Motor neuron (in vitro differentiated cells): Measurements from ENCODE around the gene ANO4. TPM values are rescaled to one million over a fixed set of nuclear protein-coding genes. Genes with fewer than 3 reads are reported as not detected.
A peak's percentile ranks its signal among the peaks of the same experiment; 100 is the strongest.

Experiments
- ATAC-seq, 8 experiments: fragments of 200-7000 bp; cut with Tn5 transposase; replicated peaks in 6 of 8; 2 replicates each; pipeline ENCODE4 v1.8.0; 2021; ENCODE audit warnings: mild to moderate bottlenecking in 8 of 8, moderate library complexity in 8 of 8
- H3K27ac ChIP-seq, 2 donors: fragments of 250-450 bp; sonication (Bioruptor Pico); 2 replicates each; pipeline ENCODE4 v1.9.0; 2021; ENCODE audit warnings: antibody characterized with exemption in 2 of 2, mild to moderate bottlenecking in 2 of 2, moderate library complexity in 1 of 2
- H3K4me1 ChIP-seq, 2 donors: fragments of 250-450 bp; sonication (Bioruptor Pico); replicated peaks in 1 of 2; 2 replicates each; pipeline ENCODE4 v1.6.1; 2021; ENCODE audit warnings: antibody characterized with exemption in 2 of 2, mild to moderate bottlenecking in 2 of 2, moderate library complexity in 1 of 2
- H3K4me3 ChIP-seq, 5 donors: fragments of 250-450 bp; sonication (Bioruptor Pico); 2 replicates each; pipeline ENCODE4 v1.9.0; 2021; ENCODE audit warnings: antibody characterized with exemption in 5 of 5, mild to moderate bottlenecking in 5 of 5, moderate library complexity in 4 of 5
- WGBS, 10 experiments: fragments of 450-650 bp; shearing (Covaris generic); methylation state at CpG; one replicate each; pipeline ENCODE4 v1.0.0; 2022; 5-methylcytosine and 5-hydroxymethylcytosine counted together
- in situ Hi-C, 9 experiments: fragments of 400-800 bp; cut with MboI; loops; one replicate each; pipeline ENCODE4 v1.15.0; 2021; ENCODE audit warnings: low sequenced_read_pairs in 9 of 9, low pct_unique_long_range_greater_than_20kb in 2 of 9; ENCODE audit not compliant: unreplicated experiment in 9 of 9
- total RNA-seq, 8 experiments: library from RNA; unstranded; fragments of 300-600 nt; gene quantifications; 2 replicates each; pipeline versions ENCODE4 v1.2.3 to v1.2.4, GENCODE V29; 2022

ANO4 gene
- total RNA-seq, 8 experiments from 2014 or later = 0.76 to 27.3 (median 1.7) TPM; not detected in 1

- no peaks in the 10 kb centered on the region for H3K4me1 ChIP-seq
- 22 to 100% (median 89%) methylated on average over 1 to 2 of the region's 2 CpGs; no CpG with 5 or more reads in 1 of the 10 experiments for WGBS, 10 experiments
- no peak overlapping the region for H3K4me3 ChIP-seq
- no peak overlapping the region for H3K27ac ChIP-seq
- in situ Hi-C loops = no loop called here
- ATAC-seq = no peak
These were observed 145.9 kb downstream of the ANO4 start for GRCh38 chr12:100940503-100940902.

GRCh38 chr12:100942984-100943749 lies 148.6 kb downstream of the ANO4 start:
- no peak for ATAC-seq
- WGBS, 10 experiments = 26 to 100% (median 89%) methylated on average over 1 to 5 of the region's 5 CpGs
- Histone ChIP-seq H3K4me3 (no peak overlapping the region), H3K4me1 (no peaks in the 10 kb centered on the region), H3K27ac (no peak overlapping the region)
- in situ Hi-C loops = no loop called here

- Histone ChIP-seq H3K27ac (no peak overlapping the region), H3K4me3 (no peak overlapping the region), H3K4me1 (peaks cover 0 to 6% of the 10 kb centered on the region in 2 donors)
- 83 to 100% (median 83%) methylated on average over 1 of the region's 1 CpG; no CpG with 5 or more reads in 7 of the 10 experiments for WGBS, 10 experiments
- no peak for ATAC-seq
- in situ Hi-C loops = no loop called here
These were observed 157.2 kb downstream of the ANO4 start for GRCh38 chr12:100951756-100952155.

GRCh38 chr12:100953217-100953616 lies 158.6 kb downstream of the ANO4 start:
- in situ Hi-C loops = no loop called here
- ATAC-seq = peak in 5 of 8 experiments; percentile 31 to 73 (median 61)
- no peak overlapping the region for H3K4me3 ChIP-seq
- H3K4me1 ChIP-seq = peaks cover 0 to 6% of the 10 kb centered on the region in 2 donors
- no peak overlapping the region for H3K27ac ChIP-seq

- Histone ChIP-seq H3K4me1 (peaks cover 0 to 6% of the 10 kb centered on the region in 2 donors), H3K4me3 (no peak overlapping the region), H3K27ac (no peak overlapping the region)
- in situ Hi-C loops = no loop called here
- peak in 3 of 8 experiments; percentile 59 to 64 (median 63) for ATAC-seq
- WGBS, 10 experiments = 0 to 83% (median 54%) methylated on average over 1 to 2 of the region's 2 CpGs; no CpG with 5 or more reads in 4 of the 10 experiments
These were observed 159.1 kb downstream of the ANO4 start for GRCh38 chr12:100953677-100954076.

GRCh38 chr12:100954118-100954517 lies 159.5 kb downstream of the ANO4 start:
- no peak for ATAC-seq
- no peak overlapping the region for H3K27ac ChIP-seq
- H3K4me1 ChIP-seq = peaks cover 0 to 6% of the 10 kb centered on the region in 2 donors
- in situ Hi-C loops = no loop called here
- 58 to 94% (median 76%) methylated on average over 1 to 3 of the region's 3 CpGs; no CpG with 5 or more reads in 5 of the 10 experiments for WGBS, 10 experiments
- H3K4me3 ChIP-seq = no peak overlapping the region

- ATAC-seq = peak in 1 of 8 experiments; percentile 22
- WGBS, 10 experiments = 49 to 75% (median 59%) methylated on average over 2 to 4 of the region's 4 CpGs; no CpG with 5 or more reads in 5 of the 10 experiments
These were observed 160.6 kb downstream of the ANO4 start for GRCh38 chr12:100955139-100955538.

GRCh38 chr12:100956311-100956852 lies 161.8 kb downstream of the ANO4 start:
- Histone ChIP-seq H3K27ac (no peak overlapping the region), H3K4me3 (no peak overlapping the region), H3K4me1 (peaks cover 0 to 6% of the 10 kb centered on the region in 2 donors)
- 17 to 100% (median 86%) methylated on average over 1 to 5 of the region's 5 CpGs; no CpG with 5 or more reads in 2 of the 10 experiments for WGBS, 10 experiments
- ATAC-seq = no peak
- in situ Hi-C loops = no loop called here

More at GRCh38 chr12:100955139-100955538, 160.6 kb downstream of the ANO4 start:
- in situ Hi-C loops = no loop called here
- Histone ChIP-seq H3K4me3 (no peak overlapping the region), H3K4me1 (peaks cover 0 to 6% of the 10 kb centered on the region in 2 donors), H3K27ac (no peak overlapping the region)

GRCh38 chr12:100959481-100959880 lies 164.9 kb downstream of the ANO4 start:
- WGBS, 10 experiments = 0 to 100% (median 75%) methylated on average over 1 of the region's 1 CpG; no CpG with 5 or more reads in 3 of the 10 experiments
- in situ Hi-C loops = no loop called here
- Histone ChIP-seq H3K4me1 (no peaks in the 10 kb centered on the region), H3K27ac (no peak overlapping the region), H3K4me3 (no peak overlapping the region)
- peak in 2 of 8 experiments; percentile 40 to 46 for ATAC-seq

- ATAC-seq = no peak
These were observed 167.6 kb downstream of the ANO4 start for GRCh38 chr12:100962086-100962712.

GRCh38 chr12:100963381-100963780 lies 168.8 kb downstream of the ANO4 start:
- Histone ChIP-seq H3K4me1 (peaks cover 0 to 6% of the 10 kb centered on the region in 2 donors), H3K27ac (no peak overlapping the region), H3K4me3 (no peak overlapping the region)
- in situ Hi-C loops = no loop called here
- WGBS, 10 experiments = 0 to 80% (median 46%) methylated on average over 1 to 3 of the region's 3 CpGs; no CpG with 5 or more reads in 2 of the 10 experiments
- ATAC-seq = no peak

More at GRCh38 chr12:100962086-100962712, 167.6 kb downstream of the ANO4 start:
- Histone ChIP-seq H3K4me3 (no peak overlapping the region), H3K27ac (no peak overlapping the region), H3K4me1 (peaks cover 0 to 3% of the 10 kb centered on the region in 2 donors)
- WGBS, 10 experiments = 11 to 97% (median 85%) methylated on average over 2 to 5 of the region's 5 CpGs; no CpG with 5 or more reads in 3 of the 10 experiments
- in situ Hi-C loops = no loop called here

- 0 to 38% (median 10%) methylated on average over 1 to 2 of the region's 2 CpGs; no CpG with 5 or more reads in 1 of the 10 experiments for WGBS, 10 experiments
- Histone ChIP-seq H3K27ac (no peak overlapping the region), H3K4me1 (peaks cover 0 to 6% of the 10 kb centered on the region in 2 donors), H3K4me3 (no peak overlapping the region)
- ATAC-seq = no peak
- in situ Hi-C loops = no loop called here
These were observed 169.5 kb downstream of the ANO4 start for GRCh38 chr12:100964028-100964427.

- in situ Hi-C loops = no loop called here
- Histone ChIP-seq H3K4me3 (no peak overlapping the region), H3K27ac (no peak overlapping the region), H3K4me1 (peaks cover 0 to 6% of the 10 kb centered on the region in 2 donors)
- peak in 4 of 8 experiments; percentile 26 to 41 (median 36) for ATAC-seq
- WGBS, 10 experiments = 0 to 75% (median 33%) methylated on average over 1 of the region's 1 CpG; no CpG with 5 or more reads in 1 of the 10 experiments
These were observed 172.6 kb downstream of the ANO4 start for GRCh38 chr12:100967189-100967588.
